Hepatocyte (in vitro differentiated cells): ENCODE data around the gene IRF5. TPM values are rescaled to one million over a fixed set of nuclear protein-coding genes. Genes with fewer than 3 reads are reported as not detected.

Experiments used
- DNase-seq: peaks from one replicate; pipeline ENCODE4 v3.0.0-alpha.2; 2016; ENCODE audit warnings: low spot score
- H2AFZ ChIP-seq: fragments of 200-600 bp; sonication (generic); 2 replicates; pipeline ENCODE4 v1.6.0; 2016; ENCODE audit warnings: antibody characterized with exemption, mild to moderate bottlenecking
- H3K27ac ChIP-seq: fragments of 200-600 bp; sonication (generic); 2 replicates; pipeline ENCODE4 v1.5.1; 2016; ENCODE audit warnings: mild to moderate bottlenecking
- H3K27me3 ChIP-seq: fragments of 200-600 bp; sonication (generic); 2 replicates; pipeline ENCODE4 v1.6.1; 2016
- H3K36me3 ChIP-seq: fragments of 200-600 bp; sonication (generic); replicated peaks from 2 replicates; pipeline ENCODE4 v1.5.1; 2016; ENCODE audit warnings: low read depth; ENCODE audit not compliant: insufficient read depth
- H3K4me1 ChIP-seq: fragments of 200-600 bp; sonication (generic); 2 replicates; pipeline ENCODE4 v1.5.1; 2016; ENCODE audit warnings: mild to moderate bottlenecking, moderate library complexity; ENCODE audit not compliant: insufficient read depth
- H3K4me2 ChIP-seq: fragments of 200-600 bp; sonication (generic); 2 replicates; pipeline ENCODE4 v1.6.0; 2016
- H3K4me3 ChIP-seq: fragments of 200-600 bp; sonication (generic); 2 replicates; pipeline ENCODE4 v1.5.1; 2016; ENCODE audit warnings: mild to moderate bottlenecking
- H3K79me2 ChIP-seq: fragments of 200-600 bp; sonication (generic); 2 replicates; pipeline ENCODE4 v1.6.0; 2017; ENCODE audit warnings: mild to moderate bottlenecking
- H3K9me2 ChIP-seq: fragments of 200-600 bp; sonication (generic); replicated peaks from 2 replicates; pipeline ENCODE4 v1.6.0; 2017; ENCODE audit warnings: mild to moderate bottlenecking; ENCODE audit not compliant: insufficient read depth
- H3K9me3 ChIP-seq: fragments of 200-600 bp; sonication (generic); 2 replicates; pipeline ENCODE4 v1.5.1; 2016; ENCODE audit warnings: low read depth, mild to moderate bottlenecking
- H4K20me1 ChIP-seq: fragments of 200-600 bp; sonication (generic); 2 replicates; pipeline ENCODE4 v1.6.0; 2016; ENCODE audit warnings: mild to moderate bottlenecking; ENCODE audit not compliant: insufficient read depth, poor library complexity, severe bottlenecking
- CTCF ChIP-seq: fragments of 200-600 bp; sonication (generic); IDR thresholded peaks from 2 replicates; pipeline ENCODE4 v1.5.1; 2016; ENCODE audit warnings: antibody characterized with exemption, mild to moderate bottlenecking; ENCODE audit not compliant: poor library complexity
- EZH2 ChIP-seq: fragments of 200-600 bp; sonication (generic); IDR thresholded peaks from 2 replicates; pipeline ENCODE4 v1.6.1; 2016; ENCODE audit warnings: antibody characterized with exemption, mild to moderate bottlenecking, borderline replicate concordance
- EZH2phosphoT487 ChIP-seq: fragments of 200-600 bp; sonication (generic); IDR thresholded peaks from one replicate; pipeline ENCODE4 v1.6.1; 2018; ENCODE audit warnings: antibody characterized with exemption, mild to moderate bottlenecking, low read depth, moderate library complexity; ENCODE audit not compliant: unreplicated experiment, severe bottlenecking
- WGBS: methylation state at CpG from one replicate; pipeline ENCODE4 v1.1.6; 2016; ENCODE audit warnings: low lambda C conversion rate; ENCODE audit errors: missing lambda C conversion rate; 5-methylcytosine and 5-hydroxymethylcytosine counted together
- polyA plus RNA-seq: library from polyadenylated mRNA; unstranded; fragments of >200 nt; fragmentation: Nextera tagmentation; extraction: Ambion mirVana; gene quantifications from 2 replicates; pipeline ENCODE4 v1.2.1, GENCODE V29; 2016
- total RNA-seq: library from RNA; depleted of rRNA; stranded (reverse); fragments of >200 nt; gene quantifications from 2 replicates; pipeline ENCODE4 v1.2.3, GENCODE V29; 2014

Gene IRF5
- total and polyA plus RNA-seq, 2 experiments from 2014 or later: 0.73 TPM; not detected in 1

GRCh38 chr7:128894101-128894440 is 43.7 kb upstream of the IRF5 start:
- no peaks in the 10 kb centered on the region for H3K9me3 ChIP-seq
- H3K27ac ChIP-seq: no peak overlapping the region
- no peaks in the 10 kb centered on the region for H3K9me2 ChIP-seq
- no peaks in the 10 kb centered on the region for H3K36me3 ChIP-seq
- no peak for DNase-seq
- TF ChIP-seq EZH2phosphoT487: no peak
- TF ChIP-seq CTCF: no peak
- no peak for TF ChIP-seq EZH2
- H3K27me3 ChIP-seq: peaks cover 5% of the 10 kb centered on the region
- H3K79me2 ChIP-seq: no peaks in the 10 kb centered on the region
- WGBS: 98% methylated on average over 6 of the region's 6 CpGs
- no peak overlapping the region for H3K4me2 ChIP-seq
- no peaks in the 10 kb centered on the region for H4K20me1 ChIP-seq
- H3K4me1 ChIP-seq: no peaks in the 10 kb centered on the region
- no peak overlapping the region for H3K4me3 ChIP-seq
- H2AFZ ChIP-seq: no peak overlapping the region

DNA sequence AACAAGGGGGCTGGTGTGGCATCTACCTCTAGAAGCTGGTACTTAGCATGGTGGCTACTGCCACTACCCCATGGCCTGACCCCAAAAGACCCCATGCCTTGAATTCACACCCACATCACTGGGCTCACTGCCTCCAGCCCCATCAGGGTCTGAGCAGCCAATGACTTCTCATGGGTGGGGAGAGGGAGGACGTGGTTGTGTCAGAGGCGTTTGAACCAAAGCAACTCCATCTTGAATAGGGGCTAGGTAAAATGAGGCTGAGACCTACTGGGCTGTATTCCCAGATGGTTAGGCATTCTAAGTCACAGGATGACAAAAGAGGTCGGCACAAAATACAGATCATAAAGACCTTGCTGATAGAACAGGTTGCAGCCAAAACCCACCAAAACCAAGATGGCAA is 42.4 kb upstream of the IRF5 start:
- no peak overlapping the region for H3K4me3 ChIP-seq
- no peaks in the 10 kb centered on the region for H3K79me2 ChIP-seq
- no peak overlapping the region for H2AFZ ChIP-seq
- H4K20me1 ChIP-seq: no peaks in the 10 kb centered on the region
- 97% methylated on average over 3 of the region's 3 CpGs for WGBS
- H3K9me2 ChIP-seq: no peaks in the 10 kb centered on the region
- DNase-seq: no peak
- no peak for TF ChIP-seq CTCF
- TF ChIP-seq EZH2phosphoT487: no peak
- TF ChIP-seq EZH2: no peak
- no peaks in the 10 kb centered on the region for H3K36me3 ChIP-seq
- H3K27ac ChIP-seq: no peak overlapping the region
- no peak overlapping the region for H3K4me2 ChIP-seq
- peaks cover 5% of the 10 kb centered on the region for H3K27me3 ChIP-seq
- no peaks in the 10 kb centered on the region for H3K4me1 ChIP-seq
- H3K9me3 ChIP-seq: no peaks in the 10 kb centered on the region

- Histone ChIP-seq H3K27ac (no peak overlapping the region), H3K4me3 (no peak overlapping the region)
These were observed 38.3 kb upstream of the IRF5 start for GRCh38 chr7:128899392-128899791.

More at GRCh38 chr7:128899392-128899791, 38.3 kb upstream of the IRF5 start:
- no peak for DNase-seq
- H2AFZ ChIP-seq: no peak overlapping the region
- H3K36me3 ChIP-seq: no peaks in the 10 kb centered on the region
- H3K9me3 ChIP-seq: no peaks in the 10 kb centered on the region
- H4K20me1 ChIP-seq: no peaks in the 10 kb centered on the region
- H3K79me2 ChIP-seq: no peaks in the 10 kb centered on the region
- H3K4me1 ChIP-seq: no peaks in the 10 kb centered on the region
- H3K27me3 ChIP-seq: no peaks in the 10 kb centered on the region
- no peak overlapping the region for H3K4me2 ChIP-seq
- TF ChIP-seq EZH2 (no peak), CTCF (no peak), EZH2phosphoT487 (no peak)
- no peaks in the 10 kb centered on the region for H3K9me2 ChIP-seq
